Ovary (tissue), 9 donors: Measurements from ENCODE around the gene METTL18. TPM values are rescaled to one million over a fixed set of nuclear protein-coding genes. Genes with fewer than 3 reads are reported as not detected.

Experiments used
- DNase-seq, 5 donors: peaks; one replicate each; pipeline ENCODE4 v3.0.0-alpha.2; 2019 to 2020
- H3K27ac ChIP-seq, 2 donors: fragments of 200-600 bp; one replicate each; pipeline versions ENCODE4 v1.5.1 to v1.8.0; 2019 to 2022
- H3K27me3 ChIP-seq: fragments of 200-600 bp; one replicate; pipeline ENCODE4 v1.8.0; 2022
- H3K36me3 ChIP-seq: fragments of 200-600 bp; sonication (generic); one replicate; pipeline ENCODE4 v1.5.1; 2019
- H3K4me1 ChIP-seq: one replicate; pipeline ENCODE4 v1.8.1; 2013; ENCODE audit warnings: mild to moderate bottlenecking, moderate library complexity; ENCODE audit not compliant: insufficient read depth
- H3K4me3 ChIP-seq: fragments of 200-600 bp; sonication (generic); one replicate; pipeline ENCODE4 v1.5.1; 2017
- H3K9me3 ChIP-seq, 2 donors: fragments of 200-600 bp in 1 of 2; sonication (generic) in 1 of 2; one replicate each; pipeline versions ENCODE4 v1.5.1 to v1.8.1; 2013 to 2019; ENCODE audit warnings: mild to moderate bottlenecking in 1 of 2, moderate library complexity in 1 of 2
- EP300 ChIP-seq: sonication (generic); formaldehyde crosslinking; IDR thresholded peaks from one replicate; pipeline ENCODE4 v1.6.1; 2017; ENCODE audit warnings: antibody characterized with exemption
- POLR2A ChIP-seq: fragments of 450-650 bp; IDR thresholded peaks from one replicate; pipeline ENCODE4 v1.6.1; 2017; ENCODE audit warnings: antibody characterized with exemption, mild to moderate bottlenecking, moderate library complexity
- WGBS, 3 donors: extraction: QIAGEN DNeasy Blood & Tissue Kit in 1 of 3; methylation state at CpG; one replicate each; pipeline versions ENCODE4 v1.1.5 to v1.1.7; 2013 to 2017; 5-methylcytosine and 5-hydroxymethylcytosine counted together
- intact Hi-C, 4 donors: fragments of 100-400 bp; cut with DNase I; formaldehyde crosslinking; loops; one replicate each; pipeline versions ENCODE4 v1.11.0 to v1.15.1; 2022 to 2023
- polyA plus RNA-seq, 2 donors: library from polyadenylated mRNA; stranded (reverse); fragments of 200-250 nt in 1 of 2; fragments of 350-450 nt in 1 of 2; fragmentation: Illumina TruSeq in 1 of 2; extraction: RNeasy Lipid Tissue Mini Kit (QIAGEN cat#74804) in 1 of 2; gene quantifications; one replicate each; pipeline ENCODE4 v1.2.3, GENCODE V29; 2013 to 2014
- total RNA-seq, 7 donors: library from RNA; depleted of rRNA in 2 of 7; stranded (reverse); fragments of >200 nt in 2 of 7; fragmentation: NEBNext Ultra II Directional in 3 of 7; extraction: Animal tissue kit (Norgen Biotek cat#: 25700) in 3 of 7; gene quantifications; one replicate each; pipeline versions ENCODE4 v1.1.0 to v1.2.4, GENCODE V29; 2016 to 2023
- TF ChIP-seq, protein P1 (sequence below), 3 donors: fragments of 450-650 bp in 2 of 3; fragments of 200-600 bp in 1 of 3; IDR thresholded peaks; one replicate each; pipeline versions ENCODE4 v1.5.1 to v1.8.0; 2016 to 2022; ENCODE audit warnings: antibody characterized with exemption in 3 of 3, mild to moderate bottlenecking in 1 of 3
- donor health status: DM: no; HTN: no; CAD: no; lungs with moderate emphysema.
- donor health status: DM: no; HTN: no; CAD: no.
- donor health status: Bipolar disorder and iron deficiency.
- donor health status: DM: yes; HTN: yes; CAD: no.
- donor health status: DM: no; HTN: no; CAD: no.
- donor health status: DM: yes; HTN: yes; CAD: no.

METTL18 gene
- total and polyA plus RNA-seq, 9 donors = 4.0 to 9.5 (median 7.8) TPM

DNA sequence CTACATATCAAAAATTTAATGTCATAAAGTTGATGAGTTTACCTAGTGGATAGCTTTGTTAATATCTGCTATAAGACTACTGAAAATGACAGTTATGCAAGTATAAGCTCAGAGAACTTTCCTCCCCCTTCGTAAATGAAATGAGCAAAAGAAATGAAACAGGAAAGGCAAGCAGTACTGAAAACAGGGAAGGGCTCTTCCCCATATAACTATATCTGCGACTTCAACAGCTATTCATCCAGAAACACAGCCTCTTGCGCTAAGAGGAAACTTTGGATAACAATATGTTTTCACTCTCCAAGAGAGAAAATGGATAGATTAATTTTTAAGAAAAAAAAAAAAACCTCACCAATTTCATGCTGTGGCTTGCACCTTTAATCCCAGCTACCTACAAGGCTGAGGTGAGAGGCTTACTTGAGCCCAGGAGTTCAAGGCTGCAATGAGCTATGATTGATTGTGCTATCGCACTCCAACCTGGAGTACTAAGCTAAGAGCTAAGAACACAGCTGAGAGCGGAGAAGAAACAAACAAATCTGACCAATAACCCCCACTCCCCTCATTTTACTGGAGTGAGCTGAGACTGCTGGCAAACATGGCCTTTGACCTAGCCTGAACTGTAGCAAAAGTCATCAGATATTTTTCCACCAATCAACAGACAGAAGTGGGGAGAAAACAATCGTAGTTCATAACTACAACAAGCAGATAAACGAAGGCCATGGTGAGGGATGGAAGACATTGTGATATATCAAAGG lies 29.0 kb downstream of the METTL18 start:
- Histone ChIP-seq H3K36me3 (no peaks in the 10 kb centered on the region), H3K4me1 (no peaks in the 10 kb centered on the region), H3K4me3 (no peak overlapping the region), H3K27ac (no peak overlapping the region), H3K9me3 (no peaks in the 10 kb centered on the region), H3K27me3 (no peaks in the 10 kb centered on the region)
- intact Hi-C loops = no loop called here
- no peak for TF ChIP-seq EP300
- no peak for TF ChIP-seq POLR2A
- TF ChIP-seq, protein P1, sequence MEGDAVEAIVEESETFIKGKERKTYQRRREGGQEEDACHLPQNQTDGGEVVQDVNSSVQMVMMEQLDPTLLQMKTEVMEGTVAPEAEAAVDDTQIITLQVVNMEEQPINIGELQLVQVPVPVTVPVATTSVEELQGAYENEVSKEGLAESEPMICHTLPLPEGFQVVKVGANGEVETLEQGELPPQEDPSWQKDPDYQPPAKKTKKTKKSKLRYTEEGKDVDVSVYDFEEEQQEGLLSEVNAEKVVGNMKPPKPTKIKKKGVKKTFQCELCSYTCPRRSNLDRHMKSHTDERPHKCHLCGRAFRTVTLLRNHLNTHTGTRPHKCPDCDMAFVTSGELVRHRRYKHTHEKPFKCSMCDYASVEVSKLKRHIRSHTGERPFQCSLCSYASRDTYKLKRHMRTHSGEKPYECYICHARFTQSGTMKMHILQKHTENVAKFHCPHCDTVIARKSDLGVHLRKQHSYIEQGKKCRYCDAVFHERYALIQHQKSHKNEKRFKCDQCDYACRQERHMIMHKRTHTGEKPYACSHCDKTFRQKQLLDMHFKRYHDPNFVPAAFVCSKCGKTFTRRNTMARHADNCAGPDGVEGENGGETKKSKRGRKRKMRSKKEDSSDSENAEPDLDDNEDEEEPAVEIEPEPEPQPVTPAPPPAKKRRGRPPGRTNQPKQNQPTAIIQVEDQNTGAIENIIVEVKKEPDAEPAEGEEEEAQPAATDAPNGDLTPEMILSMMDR (IDR thresholded peaks at IDR 0.05) = no peak
- 63 to 68% (median 66%) methylated on average over 7 of the region's 7 CpGs for WGBS, 3 donors
- no peak for DNase-seq

DNA sequence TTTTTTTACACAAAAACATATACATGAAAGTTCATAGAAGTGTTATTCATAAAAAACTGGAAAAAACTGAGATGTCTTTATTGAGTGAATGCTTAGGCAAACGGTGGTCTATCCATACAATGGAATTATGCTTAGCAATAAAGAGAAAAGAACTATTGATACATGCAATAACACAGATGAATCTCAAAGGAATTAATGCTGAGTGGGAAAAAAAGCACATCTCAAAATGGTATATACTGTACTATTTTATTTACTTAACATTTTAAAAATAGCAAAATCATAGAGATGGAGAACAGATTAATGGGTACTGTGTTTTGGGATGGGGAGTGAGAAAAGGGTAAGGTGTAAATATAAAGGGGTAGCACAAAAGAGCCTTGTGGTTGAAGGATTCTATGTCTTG lies 29.8 kb downstream of the METTL18 start:
- WGBS, 3 donors = 55 to 57% (median 56%) methylated on average over 1 of the region's 1 CpG
- Histone ChIP-seq H3K9me3 (no peaks in the 10 kb centered on the region), H3K27ac (no peak overlapping the region), H3K27me3 (no peaks in the 10 kb centered on the region), H3K36me3 (no peaks in the 10 kb centered on the region), H3K4me3 (no peak overlapping the region), H3K4me1 (no peaks in the 10 kb centered on the region)
- intact Hi-C loops = no loop called here
- TF ChIP-seq EP300 = no peak
- no peak for TF ChIP-seq POLR2A
- TF ChIP-seq, protein P1 (IDR thresholded peaks at IDR 0.05) = no peak
- DNase-seq = no peak

DNA sequence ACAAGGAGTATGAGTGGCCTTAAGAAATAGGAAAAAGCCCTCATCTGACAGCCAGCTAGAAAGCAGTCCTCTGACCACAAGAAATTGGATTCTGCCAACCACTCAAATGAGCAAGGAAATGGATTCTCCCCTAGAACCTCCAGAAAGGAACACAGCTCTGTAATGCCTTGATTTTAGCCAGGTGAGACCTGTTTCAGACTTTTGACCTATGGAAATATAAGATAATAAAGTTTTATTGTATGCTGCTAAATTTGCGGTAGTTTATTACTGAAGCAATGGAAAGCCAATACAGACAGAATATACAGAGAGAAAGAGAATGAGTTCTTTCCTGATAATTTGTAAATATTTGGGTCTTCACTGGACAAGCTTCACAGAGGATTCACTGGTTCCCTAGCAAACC lies 32.0 kb downstream of the METTL18 start:
- Histone ChIP-seq H3K4me3 (no peak overlapping the region), H3K4me1 (no peaks in the 10 kb centered on the region), H3K27ac (no peak overlapping the region), H3K27me3 (no peaks in the 10 kb centered on the region), H3K36me3 (no peaks in the 10 kb centered on the region), H3K9me3 (no peaks in the 10 kb centered on the region)
- intact Hi-C loops = no loop called here
- DNase-seq = no peak
- WGBS, 3 donors = 92 to 95% (median 92%) methylated on average over 1 of the region's 1 CpG
- TF ChIP-seq, protein P1 (IDR thresholded peaks at IDR 0.05) = no peak
- TF ChIP-seq EP300 (no peak), POLR2A (no peak)

DNA sequence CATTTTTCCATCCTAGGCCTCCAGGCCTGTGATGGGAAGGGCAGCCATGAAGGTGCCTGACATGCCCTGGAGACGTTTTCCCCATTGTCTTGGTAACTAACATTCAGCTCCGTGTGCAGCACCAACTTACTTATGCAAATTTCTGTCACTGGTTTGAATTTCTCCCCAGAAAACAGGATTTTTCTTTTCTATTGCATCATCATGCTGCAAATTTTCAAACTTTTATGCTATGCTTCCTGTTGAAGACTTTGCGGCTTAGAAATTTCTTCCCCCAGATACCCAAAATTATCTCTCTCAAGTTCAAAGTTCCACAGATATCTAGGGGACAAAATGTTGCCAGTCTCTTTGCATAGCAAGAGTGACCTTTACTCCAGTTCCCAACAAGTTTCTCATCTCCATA lies 35.7 kb downstream of the METTL18 start:
- H3K4me3 ChIP-seq = no peak overlapping the region
- no peaks in the 10 kb centered on the region for H3K36me3 ChIP-seq
- no peaks in the 10 kb centered on the region for H3K4me1 ChIP-seq
- no peaks in the 10 kb centered on the region for H3K9me3 ChIP-seq
- no peak for DNase-seq
- no peaks in the 10 kb centered on the region for H3K27me3 ChIP-seq
- 86 to 90% (median 86%) methylated on average over 3 of the region's 3 CpGs for WGBS, 3 donors
- H3K27ac ChIP-seq = no peak overlapping the region
- intact Hi-C loops = no loop called here
- TF ChIP-seq, protein P1 (IDR thresholded peaks at IDR 0.05) = no peak
- TF ChIP-seq EP300 (no peak), POLR2A (no peak)
